ENCODE measurements around the gene INPP5J.

INPP5J gene

GRCh38 chr22:31133911-31134310 is 11.1 kb downstream of the INPP5J start:
- H3K27me3 ChIP-seq (ENCODE audit: insufficient read depth, low read depth), result no peaks in the 10 kb centered on the region; the same call in 1 of the 2 replicates
- no peak overlapping the region for H3K4me2 ChIP-seq
- TF ChIP-seq, protein P1, sequence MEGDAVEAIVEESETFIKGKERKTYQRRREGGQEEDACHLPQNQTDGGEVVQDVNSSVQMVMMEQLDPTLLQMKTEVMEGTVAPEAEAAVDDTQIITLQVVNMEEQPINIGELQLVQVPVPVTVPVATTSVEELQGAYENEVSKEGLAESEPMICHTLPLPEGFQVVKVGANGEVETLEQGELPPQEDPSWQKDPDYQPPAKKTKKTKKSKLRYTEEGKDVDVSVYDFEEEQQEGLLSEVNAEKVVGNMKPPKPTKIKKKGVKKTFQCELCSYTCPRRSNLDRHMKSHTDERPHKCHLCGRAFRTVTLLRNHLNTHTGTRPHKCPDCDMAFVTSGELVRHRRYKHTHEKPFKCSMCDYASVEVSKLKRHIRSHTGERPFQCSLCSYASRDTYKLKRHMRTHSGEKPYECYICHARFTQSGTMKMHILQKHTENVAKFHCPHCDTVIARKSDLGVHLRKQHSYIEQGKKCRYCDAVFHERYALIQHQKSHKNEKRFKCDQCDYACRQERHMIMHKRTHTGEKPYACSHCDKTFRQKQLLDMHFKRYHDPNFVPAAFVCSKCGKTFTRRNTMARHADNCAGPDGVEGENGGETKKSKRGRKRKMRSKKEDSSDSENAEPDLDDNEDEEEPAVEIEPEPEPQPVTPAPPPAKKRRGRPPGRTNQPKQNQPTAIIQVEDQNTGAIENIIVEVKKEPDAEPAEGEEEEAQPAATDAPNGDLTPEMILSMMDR (conservative IDR thresholded peaks at IDR 0.05; ENCODE audit: low read depth, low read length), result no peak
- no peak overlapping the region for H3K9ac ChIP-seq
- H3K79me2 ChIP-seq (ENCODE audit: insufficient read depth, low read depth), result no peaks in the 10 kb centered on the region
- no peaks in the 10 kb centered on the region for H3K36me3 ChIP-seq (ENCODE audit: insufficient read depth)
- no peaks in the 10 kb centered on the region for H4K20me1 ChIP-seq (ENCODE audit: insufficient read depth)
- H3K4me1 ChIP-seq (ENCODE audit: low read depth, poor library complexity, severe bottlenecking), result no peaks in the 10 kb centered on the region
- no peak overlapping the region for H2AFZ ChIP-seq (ENCODE audit: low read depth)
- no peak overlapping the region for H3K27ac ChIP-seq
- H3K4me3 ChIP-seq (IDR thresholded peaks at IDR 0.05; ENCODE audit: insufficient read depth, low read depth, low read length), result no peak overlapping the region

- Histone ChIP-seq H4K20me1 (ENCODE audit: insufficient read depth) (no peaks in the 10 kb centered on the region), H3K79me2 (ENCODE audit: insufficient read depth, low read depth) (no peaks in the 10 kb centered on the region), H3K4me2 (no peak overlapping the region), H2AFZ (ENCODE audit: low read depth) (no peak overlapping the region), H3K36me3 (ENCODE audit: insufficient read depth) (no peaks in the 10 kb centered on the region), H3K4me3 (IDR thresholded peaks at IDR 0.05; ENCODE audit: insufficient read depth, low read depth, low read length) (no peak overlapping the region), H3K27me3 (ENCODE audit: insufficient read depth, low read depth) (no peaks in the 10 kb centered on the region; the same call in 1 of the 2 replicates), H3K4me1 (ENCODE audit: low read depth, poor library complexity, severe bottlenecking) (no peaks in the 10 kb centered on the region), H3K27ac (no peak overlapping the region), H3K9ac (no peak overlapping the region)
- TF ChIP-seq, protein P1 (conservative IDR thresholded peaks at IDR 0.05; ENCODE audit: low read depth, low read length), result no peak
These were observed 11.9 kb downstream of the INPP5J start for GRCh38 chr22:31134688-31135087.

DNA sequence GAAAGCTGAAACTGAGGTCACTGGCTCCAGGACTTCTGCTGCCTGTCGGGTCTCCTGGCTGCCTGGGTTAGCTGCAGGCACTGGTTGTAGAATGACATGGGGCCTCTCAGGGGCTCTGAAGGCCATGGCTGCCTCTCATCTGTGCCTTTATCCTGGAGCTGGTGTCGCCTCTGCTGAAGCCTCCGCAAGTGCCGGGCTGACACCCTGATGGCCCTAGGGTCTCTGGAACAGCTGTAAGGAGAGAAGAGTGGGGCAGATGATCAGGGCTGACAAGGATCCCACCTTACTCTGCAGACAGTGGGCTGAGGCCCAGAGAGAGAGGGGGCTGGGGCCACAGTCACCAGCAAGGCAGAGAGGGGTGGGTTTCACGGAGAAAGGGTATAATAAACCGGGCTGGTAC is 12.9 kb downstream of the INPP5J start:
- TF ChIP-seq, protein P1 (conservative IDR thresholded peaks at IDR 0.05; ENCODE audit: low read depth, low read length), result no peak
- Histone ChIP-seq H3K4me1 (ENCODE audit: low read depth, poor library complexity, severe bottlenecking) (no peaks in the 10 kb centered on the region), H3K27ac (no peak overlapping the region), H3K36me3 (ENCODE audit: insufficient read depth) (no peaks in the 10 kb centered on the region), H3K79me2 (ENCODE audit: insufficient read depth, low read depth) (no peaks in the 10 kb centered on the region), H3K4me3 (IDR thresholded peaks at IDR 0.05; ENCODE audit: insufficient read depth, low read depth, low read length) (no peak overlapping the region), H3K27me3 (ENCODE audit: insufficient read depth, low read depth) (no peaks in the 10 kb centered on the region; the same call in 1 of the 2 replicates), H4K20me1 (ENCODE audit: insufficient read depth) (no peaks in the 10 kb centered on the region), H3K4me2 (no peak overlapping the region), H3K9ac (no peak overlapping the region), H2AFZ (ENCODE audit: low read depth) (no peak overlapping the region)

DNA sequence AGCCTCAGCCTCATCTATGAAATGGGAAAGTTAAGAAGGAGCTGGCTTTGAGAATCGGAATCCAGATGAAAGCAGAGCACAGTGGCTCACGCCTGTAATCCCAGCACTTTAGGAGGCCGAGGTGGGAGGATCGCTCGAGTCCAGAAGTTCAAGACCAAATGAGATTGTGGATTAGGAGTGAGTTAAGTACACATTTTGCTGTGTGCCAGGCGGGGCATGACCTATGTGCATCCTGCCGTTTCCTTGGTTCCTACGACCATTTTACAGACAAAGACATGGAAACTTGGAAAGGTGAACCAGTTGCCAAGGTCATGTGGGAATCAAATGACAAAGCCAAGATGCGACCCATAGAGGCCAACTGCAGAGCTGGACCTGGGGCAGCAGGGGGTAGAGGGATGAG is 13.4 kb downstream of the INPP5J start:
- Histone ChIP-seq H3K36me3 (ENCODE audit: insufficient read depth) (no peaks in the 10 kb centered on the region), H3K27me3 (ENCODE audit: insufficient read depth, low read depth) (no peaks in the 10 kb centered on the region; the same call in 1 of the 2 replicates), H3K9ac (no peak overlapping the region), H3K4me1 (ENCODE audit: low read depth, poor library complexity, severe bottlenecking) (no peaks in the 10 kb centered on the region), H3K4me3 (IDR thresholded peaks at IDR 0.05; ENCODE audit: insufficient read depth, low read depth, low read length) (no peak overlapping the region), H4K20me1 (ENCODE audit: insufficient read depth) (no peaks in the 10 kb centered on the region), H2AFZ (ENCODE audit: low read depth) (no peak overlapping the region), H3K79me2 (ENCODE audit: insufficient read depth, low read depth) (no peaks in the 10 kb centered on the region), H3K4me2 (no peak overlapping the region), H3K27ac (no peak overlapping the region)
- TF ChIP-seq, protein P1 (conservative IDR thresholded peaks at IDR 0.05; ENCODE audit: low read depth, low read length), result no peak
